HG03558 (cell line): ENCODE results near the gene HCRTR1.

ENCODE experiments used
- ATAC-seq: cut with Tn5 transposase; IDR thresholded peaks from one replicate; pipeline ENCODE4 v1.9.1; 2021; ENCODE audit warnings: moderate number of reproducible peaks; ENCODE audit not compliant: unreplicated experiment; ENCODE audit errors: extremely low read depth

HCRTR1 gene

DNA sequence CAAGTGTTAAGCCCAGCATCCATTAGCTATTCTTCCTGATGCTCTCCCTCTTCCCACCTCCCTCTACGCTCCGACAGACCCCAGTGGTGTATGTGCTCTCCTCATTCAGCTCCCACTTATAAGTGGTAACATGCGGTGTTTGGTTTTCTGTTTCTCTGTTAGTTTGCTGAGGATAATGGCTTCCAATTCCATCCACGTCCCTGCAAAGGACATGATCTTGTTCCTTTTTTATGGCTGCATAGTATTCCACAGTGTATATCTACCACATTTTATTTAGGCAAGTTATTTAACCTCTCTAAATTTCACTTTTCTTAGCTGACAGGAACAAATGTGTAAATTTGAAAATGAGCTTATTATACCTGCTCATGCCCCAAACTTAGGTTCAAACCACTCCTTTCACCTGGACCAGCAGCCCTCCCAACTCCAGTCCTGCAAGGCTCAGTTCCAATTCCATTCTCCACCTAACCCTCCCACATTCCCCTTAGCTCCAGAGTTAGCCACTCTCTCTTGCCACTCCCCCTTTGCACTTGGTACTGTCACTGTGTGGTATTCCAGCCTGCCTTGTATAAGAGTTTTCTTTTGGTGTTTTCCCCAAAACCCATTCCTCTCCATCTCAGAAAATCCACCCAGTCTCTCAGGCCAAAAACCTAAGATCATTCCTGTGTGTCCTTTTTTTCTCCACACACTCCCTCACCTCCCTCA is 28.9 kb downstream of the HCRTR1 start:
- no peak for ATAC-seq

DNA sequence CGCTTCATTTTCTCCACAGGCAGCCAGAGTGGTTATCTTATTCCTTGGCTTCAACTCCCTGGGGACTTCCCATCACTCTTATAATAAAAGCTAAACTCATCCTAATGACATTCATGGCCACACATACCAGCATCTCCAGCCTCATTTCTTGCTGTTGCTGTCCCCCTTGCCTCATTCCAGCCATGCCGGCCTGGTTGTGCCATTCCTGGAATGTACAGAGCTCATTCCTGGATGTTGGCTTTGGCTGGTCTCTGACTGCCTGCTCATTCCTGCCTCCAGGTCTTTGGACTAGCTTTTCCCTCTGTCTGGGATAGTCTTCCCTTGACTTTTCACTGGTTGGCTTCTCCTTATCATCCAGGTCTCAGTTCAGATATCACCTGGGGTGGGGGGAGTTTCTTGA is 29.6 kb downstream of the HCRTR1 start:
- ATAC-seq, result no peak

DNA sequence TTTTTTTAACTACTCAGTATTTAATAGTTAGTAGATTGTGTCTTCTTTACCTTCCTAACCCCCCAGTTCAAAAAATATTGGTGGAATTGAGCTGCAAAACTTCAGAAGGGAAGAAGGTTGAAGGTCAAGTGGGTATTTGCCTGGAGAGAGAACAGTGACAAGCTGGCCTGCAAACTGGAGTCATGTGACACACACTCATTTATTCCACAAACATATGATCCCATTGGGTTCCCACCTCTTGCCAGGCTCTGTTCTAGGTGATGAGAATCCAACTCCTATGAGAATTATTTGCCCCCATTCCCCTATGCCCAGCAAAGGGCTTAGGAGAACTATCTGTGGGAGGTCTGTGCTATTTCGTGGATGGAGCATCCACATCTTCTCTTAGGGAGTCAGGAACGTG is 30.7 kb downstream of the HCRTR1 start:
- ATAC-seq, result no peak

DNA sequence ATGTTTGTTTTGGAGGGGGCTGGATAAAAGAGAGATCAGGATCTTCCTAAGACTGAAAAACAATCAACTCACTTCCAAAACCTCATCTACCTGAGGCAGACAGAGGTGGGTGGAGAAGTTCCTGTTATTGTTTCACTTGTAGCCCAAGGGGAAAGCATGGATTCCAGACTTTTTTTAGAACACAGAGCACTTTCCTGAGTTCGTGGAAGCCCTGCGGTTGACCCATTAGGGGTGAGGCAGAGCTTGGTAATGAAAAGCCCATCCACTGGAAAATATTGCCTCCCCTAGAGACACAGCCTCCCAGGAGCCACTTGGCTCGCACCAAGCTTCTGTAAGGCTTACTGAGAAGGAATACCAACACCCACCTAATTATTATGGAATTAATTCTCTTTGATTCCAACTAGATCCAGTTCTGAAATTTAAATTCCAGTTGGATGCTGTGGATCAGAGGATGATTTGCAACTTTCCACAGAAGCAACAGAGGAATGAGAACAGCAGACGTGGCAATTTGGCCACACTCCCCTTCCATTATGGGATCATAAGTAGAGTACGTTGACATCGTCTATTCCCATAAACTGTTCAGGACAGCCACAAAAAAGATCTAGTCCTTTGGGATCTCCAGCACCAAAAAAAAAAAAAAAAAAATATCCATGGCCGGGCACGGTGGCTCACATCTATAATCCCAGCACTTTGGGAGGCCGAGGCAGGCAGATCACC is 31.3 kb downstream of the HCRTR1 start:
- no peak for ATAC-seq

DNA sequence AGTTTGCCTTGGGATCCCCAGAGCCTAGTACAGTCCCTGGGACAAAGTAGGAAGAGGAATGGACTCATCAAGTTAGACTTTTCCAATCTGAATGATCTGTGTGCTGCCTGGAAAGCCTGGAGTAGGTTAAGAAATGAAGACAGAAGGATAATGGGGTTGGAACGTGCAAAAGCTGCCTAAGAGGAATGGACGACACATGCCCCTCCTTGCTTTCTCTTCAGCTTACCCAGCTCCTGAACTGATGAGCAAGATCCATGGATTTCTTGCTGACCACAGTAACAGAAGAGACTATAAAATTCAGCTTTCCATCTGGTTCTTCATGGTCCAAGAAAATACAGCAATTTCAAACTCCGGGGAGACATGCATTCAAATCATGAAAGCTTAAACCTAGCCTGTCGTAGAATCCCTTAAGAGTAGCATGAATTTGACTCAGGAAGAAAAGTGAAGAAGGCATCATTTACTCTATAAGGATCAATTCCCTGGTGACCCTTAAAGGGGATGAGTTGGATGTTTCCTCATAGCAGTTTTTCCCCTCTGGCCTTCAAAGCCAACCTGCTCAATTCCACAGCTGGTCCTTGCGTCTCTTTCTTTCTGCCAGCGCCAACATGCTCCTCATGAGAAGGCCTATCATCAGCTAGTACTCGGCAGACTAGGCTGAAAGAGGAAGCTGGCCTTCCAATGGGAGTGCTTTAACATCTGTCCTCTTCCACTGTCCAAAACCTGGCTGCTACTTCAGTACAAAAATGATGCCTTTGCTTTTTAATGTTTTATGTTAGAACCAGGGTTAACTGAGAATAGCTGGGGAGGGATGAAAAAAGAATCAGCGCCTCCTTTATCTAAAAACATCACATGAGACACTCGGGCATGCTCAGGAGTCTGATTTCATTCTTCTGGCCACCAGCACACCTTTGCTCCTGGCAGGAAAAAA is 32.9 kb downstream of the HCRTR1 start:
- no peak for ATAC-seq

DNA sequence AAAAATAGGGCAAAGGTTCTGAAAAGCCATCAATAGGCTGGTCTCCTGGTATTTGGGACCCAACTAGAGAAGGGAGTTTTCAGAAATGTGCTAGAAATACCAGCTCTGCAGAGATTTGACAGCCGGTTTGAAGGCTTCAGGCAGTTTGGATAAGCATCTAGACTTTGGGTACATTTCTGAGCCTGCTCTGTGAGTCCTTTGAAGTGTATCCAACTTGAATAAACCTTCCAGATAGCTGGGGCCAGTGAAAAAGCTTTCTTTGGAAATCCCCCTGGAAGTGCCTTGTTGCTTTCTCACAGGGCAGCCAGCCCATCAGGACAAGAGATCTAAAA is 33.6 kb downstream of the HCRTR1 start:
- no peak for ATAC-seq

DNA sequence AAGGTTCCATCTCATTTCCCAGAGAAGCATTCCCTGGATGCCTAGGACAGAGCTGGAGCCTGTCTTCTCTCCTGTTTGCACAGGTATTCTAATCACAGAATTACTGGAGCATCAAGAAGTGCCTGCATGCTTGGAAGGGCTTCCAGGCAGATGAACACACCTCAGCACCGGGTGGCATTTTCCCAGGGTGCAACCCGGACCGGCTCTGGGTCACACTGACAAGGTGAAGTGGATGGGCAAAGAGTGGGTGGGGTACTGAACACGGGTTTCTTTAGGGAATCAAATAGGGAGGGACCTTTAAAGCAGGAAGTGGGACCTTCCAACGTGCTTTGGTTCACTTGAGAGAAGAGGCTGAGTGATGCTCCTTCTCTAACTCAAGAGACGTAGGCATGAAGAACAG is 34.3 kb downstream of the HCRTR1 start:
- ATAC-seq, result no peak

DNA sequence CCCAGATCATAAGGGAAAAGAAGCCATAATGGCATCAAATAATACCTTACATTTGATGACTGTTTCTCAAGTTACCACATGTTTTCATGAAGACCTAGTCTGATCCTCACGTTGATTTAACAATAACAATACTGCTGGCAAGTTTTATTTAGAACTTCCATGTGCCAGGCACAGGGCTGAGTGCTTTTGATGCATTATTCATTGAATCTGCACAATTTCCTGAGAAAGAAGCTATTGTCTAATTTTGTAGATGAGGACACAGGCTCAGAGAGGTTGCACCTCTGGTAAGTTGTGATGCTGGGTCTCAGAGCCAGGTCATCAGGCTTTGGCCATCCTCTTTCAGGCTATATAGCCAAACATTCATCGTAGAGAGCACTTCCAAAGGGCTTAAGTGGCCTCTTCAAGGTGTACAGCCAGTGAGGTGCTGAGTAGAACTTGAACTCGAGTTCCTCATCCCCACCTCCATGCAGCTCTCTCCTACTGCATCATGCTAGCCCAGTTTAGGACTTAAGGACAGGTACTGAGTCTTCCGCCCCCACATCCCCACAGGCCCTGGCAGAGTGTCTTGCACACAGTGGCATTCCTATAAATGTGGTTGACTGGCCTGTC is 35.5 kb downstream of the HCRTR1 start:
- ATAC-seq, result no peak

DNA sequence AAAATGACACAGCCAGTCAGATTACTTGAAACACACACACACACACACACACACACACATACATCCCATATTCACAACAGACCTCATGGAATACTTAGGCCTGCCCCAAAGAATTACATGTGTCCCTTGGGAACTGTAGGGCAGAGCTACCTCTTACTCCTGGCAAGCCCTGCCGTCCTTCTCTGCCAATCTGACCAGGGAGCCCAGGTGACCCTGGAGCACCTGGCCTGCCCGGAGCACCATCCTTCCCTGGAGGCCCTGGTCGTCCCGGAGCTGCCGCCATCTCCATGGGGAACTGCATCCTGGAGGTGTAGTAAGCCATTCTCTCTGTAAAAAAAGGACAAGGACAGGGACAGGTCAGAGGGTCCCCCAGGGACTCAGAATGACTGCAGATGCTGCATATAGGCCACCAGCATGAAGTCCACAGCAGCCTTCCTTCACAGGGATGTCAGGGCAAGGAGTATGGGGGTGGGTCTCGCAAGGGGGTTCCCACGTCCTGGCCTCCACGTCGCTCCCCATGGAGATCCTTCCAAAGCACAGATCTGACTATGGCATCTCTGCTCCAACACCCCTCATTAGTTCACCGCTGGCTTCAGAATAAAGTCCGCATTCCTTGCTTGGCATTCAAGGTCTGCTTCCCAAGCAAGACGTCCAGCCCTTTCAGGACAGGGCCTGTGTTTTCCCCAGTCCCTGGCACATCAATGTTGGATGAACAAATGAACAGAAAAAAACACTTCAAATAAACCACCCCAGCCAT is 36.4 kb downstream of the HCRTR1 start:
- no peak for ATAC-seq

DNA sequence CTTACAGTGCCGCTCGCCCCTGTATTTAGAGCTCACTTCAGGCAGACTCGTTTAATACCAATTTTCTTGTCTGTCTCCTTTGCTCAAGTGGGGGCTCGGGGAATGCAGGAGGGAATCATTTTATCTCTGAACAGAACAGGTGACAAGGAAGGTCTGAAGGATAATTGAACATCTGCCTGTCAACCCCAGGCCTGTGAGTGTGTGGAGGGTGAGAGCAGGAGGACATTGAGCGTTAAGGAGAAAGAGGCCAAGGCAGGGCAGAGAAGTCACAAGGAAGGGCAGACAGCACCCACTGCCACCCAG is 36.9 kb downstream of the HCRTR1 start:
- no peak for ATAC-seq

DNA sequence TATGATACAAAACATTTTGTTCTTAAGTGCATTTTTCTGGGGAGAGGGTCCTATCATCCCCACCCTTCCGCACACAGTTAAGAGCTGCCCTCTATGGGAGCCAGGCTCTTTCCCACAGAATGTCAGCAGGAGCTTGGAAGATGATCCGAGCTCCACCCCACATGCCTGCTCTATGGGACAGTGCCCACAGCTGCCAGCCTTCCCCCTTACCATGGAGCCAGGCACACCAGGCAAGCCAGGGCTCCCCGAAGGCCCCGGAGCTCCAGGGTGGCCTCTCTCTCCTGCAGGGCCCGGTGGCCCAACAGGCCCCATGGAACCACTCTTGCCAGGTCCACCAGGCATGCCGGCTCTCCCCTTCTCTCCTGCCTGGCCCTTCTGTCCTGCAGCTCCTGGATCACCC is 37.6 kb downstream of the HCRTR1 start:
- no peak for ATAC-seq

DNA sequence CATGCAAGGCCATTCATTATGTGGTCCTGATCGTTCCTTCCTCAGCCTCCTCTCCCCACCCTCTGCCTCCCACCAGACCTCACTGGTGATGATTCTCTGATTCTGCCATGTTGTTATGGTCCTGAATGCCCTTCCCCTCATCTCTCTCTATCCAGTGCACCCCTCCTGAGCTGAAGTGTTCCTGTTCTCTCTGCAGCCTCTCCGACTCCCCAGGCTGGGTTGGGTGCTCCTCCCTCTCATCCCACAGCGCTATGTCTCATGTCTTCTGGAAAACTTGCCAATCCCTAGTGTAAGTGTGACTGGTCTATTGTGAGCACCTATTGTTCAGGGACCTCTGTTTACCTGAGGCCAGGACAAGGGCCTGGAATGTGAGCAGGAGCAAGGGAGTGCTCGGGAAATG is 38.3 kb downstream of the HCRTR1 start:
- no peak for ATAC-seq

DNA sequence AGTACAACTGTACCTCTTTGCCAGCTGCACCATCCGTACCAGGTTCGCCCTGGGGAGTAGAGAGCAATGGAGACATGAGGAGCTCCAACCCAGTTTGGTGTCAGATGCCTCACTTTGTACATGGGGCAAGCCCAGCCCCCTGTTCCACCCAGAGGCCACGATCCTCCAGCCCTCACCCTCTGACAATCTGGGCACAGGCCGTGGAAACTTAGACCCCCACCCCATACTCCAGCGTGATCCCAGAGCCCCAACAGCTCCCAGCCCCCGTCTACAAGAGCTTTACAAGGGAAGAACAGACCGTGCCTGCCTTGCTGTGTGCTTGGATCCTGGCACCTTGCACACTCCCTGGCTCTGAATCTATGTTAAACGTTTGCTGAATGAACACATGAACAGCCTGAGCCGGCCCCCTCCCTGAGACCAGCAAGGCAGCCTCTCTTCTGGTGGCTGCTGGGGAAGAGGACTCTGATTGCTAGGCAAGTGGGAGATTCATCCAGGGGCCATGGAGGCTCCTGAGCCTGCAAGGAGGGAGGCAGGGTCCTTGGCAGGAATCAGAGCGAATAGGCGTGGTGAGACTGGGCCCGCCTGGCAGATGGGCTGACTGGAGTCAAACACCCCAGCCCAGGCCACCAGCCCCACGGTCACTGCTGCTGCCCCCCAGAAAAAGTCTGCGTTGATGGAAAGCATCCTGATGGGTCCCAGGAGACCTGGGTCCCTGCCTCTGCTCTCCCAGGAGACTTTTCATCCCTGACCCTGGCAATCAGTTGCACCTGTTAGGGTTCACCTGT is 39.7 kb downstream of the HCRTR1 start:
- no peak for ATAC-seq

DNA sequence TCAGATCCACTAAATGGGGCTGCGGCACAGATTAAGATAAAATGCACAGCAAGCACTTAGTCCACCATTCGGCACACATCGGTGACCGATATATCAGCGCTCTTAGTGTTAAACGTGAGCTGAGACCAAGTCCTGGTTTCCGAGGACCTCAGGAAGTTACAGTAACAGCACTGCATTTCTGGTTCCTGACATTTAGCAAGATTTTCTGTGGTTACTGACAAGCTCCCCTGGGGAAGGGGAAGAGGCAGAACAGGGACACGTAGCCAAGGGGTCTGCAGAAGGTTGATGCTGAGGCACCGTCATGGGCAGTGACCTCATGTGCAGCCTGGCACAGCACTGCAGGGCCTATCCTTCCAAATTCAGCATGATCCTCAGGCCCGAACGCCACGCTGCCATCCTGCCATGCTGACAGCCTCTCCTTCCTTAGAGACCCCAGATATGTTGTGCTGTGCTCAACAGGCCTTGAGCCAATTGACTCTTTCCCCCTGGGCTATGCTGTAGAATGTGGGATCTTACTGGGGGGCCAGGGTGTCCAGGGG is 40.6 kb downstream of the HCRTR1 start:
- ATAC-seq, result no peak

DNA sequence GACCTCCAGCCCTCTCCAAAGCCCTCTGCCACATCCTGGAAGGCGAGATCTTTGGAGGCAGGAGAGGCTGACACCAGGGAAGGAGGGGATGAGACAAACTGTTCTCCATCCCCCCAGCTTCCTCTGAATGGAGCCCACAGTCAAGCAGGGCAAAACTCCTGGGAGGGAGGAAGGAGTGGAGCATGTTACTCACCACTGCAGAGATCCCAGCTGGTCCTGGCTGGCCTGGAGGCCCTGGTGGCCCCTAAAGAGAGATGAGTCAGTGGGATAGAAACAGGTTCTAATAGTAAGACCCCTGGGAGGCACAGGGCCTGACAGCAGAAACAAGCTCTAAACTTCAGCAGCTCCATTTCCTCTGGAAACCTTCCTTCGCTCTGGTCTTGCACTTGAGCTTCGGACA is 41.2 kb downstream of the HCRTR1 start:
- ATAC-seq, result no peak

DNA sequence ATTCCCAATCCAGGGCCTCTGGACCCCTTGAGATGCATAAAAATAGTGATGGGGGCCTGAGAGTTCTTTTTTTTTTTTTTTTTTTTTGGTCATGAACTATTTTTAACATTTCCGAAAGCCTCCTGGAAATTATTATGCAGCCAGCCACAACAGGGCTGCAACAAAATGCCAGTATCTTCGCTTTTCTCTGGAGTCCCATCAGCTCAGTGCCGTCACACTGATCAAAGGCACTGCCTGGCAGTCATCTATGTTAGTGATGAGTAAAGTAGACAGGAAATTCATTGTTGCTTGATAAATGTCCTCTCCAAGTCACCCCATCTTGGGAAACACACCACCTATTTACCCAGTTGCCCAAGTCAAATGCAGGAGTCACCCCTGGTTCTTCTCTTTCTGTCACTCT is 42.4 kb downstream of the HCRTR1 start:
- no peak for ATAC-seq

DNA sequence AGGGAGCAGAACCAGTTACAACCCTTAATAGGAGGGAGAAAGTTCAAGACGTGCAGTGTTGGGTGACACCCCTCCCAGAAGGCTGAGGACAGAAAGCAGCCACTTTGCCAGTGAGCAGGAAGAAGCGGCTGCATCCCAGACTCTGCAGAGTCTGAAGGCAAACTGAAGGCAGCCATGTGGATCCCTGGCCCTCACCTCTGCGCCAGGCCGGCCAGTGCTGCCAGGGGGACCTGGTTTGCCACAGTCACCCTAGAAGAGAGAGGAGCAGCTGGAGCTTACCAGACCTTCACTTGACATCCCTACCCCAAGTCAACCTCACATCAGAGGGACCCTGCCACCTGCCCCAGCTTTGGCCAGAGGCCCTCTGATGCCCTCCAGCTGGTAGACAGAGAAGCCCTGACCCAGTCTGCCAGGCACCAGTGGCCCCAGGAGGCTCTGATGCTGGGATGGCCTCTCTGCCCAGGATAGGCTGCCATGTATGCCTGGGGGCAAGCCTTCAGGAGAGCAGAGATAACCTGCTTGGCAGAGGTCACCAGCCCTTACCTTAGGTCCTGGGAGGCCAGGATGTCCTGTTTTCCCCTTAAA is 43.5 kb downstream of the HCRTR1 start:
- ATAC-seq, result no peak

DNA sequence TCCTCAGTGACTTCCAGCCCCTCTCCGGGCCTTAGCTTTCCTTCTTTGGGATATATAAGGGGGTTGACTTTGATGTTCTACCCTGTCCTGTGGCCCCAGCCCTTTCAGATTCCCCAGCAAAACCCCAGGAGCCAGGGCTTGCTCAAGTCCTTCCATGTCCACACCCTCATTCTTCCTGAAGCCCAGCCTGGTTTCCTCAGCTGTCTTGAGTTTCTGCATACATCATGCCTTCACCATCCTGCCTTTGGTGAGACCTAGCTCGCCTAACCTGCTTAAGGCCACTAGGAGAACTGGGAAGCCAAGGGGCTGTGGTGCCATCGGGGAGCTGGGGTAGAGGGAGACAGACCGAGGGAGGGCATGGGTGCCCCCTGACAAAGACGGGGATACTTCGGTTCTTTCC is 44.4 kb downstream of the HCRTR1 start:
- ATAC-seq, result no peak

DNA sequence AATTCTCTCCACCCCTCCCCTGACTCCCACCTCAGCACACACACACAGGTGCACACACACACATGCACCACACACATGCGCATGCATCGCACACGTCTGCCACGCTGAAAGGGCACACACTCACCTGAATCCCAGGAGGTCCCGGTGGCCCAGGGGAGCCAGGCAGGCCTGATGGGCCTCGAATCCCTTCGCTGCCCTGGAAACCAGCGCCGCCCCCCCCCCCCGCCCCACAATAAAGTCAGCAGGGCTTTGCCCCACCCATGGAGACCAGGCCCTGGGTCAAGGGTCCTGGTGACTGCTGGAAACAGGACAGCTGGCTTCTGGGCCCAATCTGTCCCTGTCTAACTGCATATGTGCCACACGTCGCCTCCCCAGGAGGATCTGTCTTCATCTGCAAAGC is 45.0 kb downstream of the HCRTR1 start:
- no peak for ATAC-seq
